HL-60 (cell line): ENCODE results near the gene BRAT1.

ENCODE experiments used
- DNase-seq, 2 experiments: peaks; one replicate each; pipeline ENCODE4 v3.0.0-alpha.2; 2010 to 2020; ENCODE audit warnings: low read depth in 1 of 2, low spot score in 1 of 2
- H3K27ac ChIP-seq: fragments of 250-450 bp; sonication (Bioruptor Pico); replicated peaks from 2 replicates; pipeline ENCODE4 v1.5.1; 2020; ENCODE audit warnings: mild to moderate bottlenecking, moderate library complexity
- H3K27me3 ChIP-seq: fragments of 250-450 bp; sonication (Bioruptor Pico); 2 replicates; pipeline ENCODE4 v1.5.1; 2021; ENCODE audit warnings: mild to moderate bottlenecking, moderate library complexity; ENCODE audit not compliant: insufficient read depth, poor library complexity, severe bottlenecking
- H3K4me3 ChIP-seq: replicated peaks from 2 replicates; pipeline ENCODE4 v1.5.1; 2011; ENCODE audit warnings: mild to moderate bottlenecking, control low read depth, low read length; ENCODE audit not compliant: insufficient read depth
- GABPA ChIP-seq: IDR thresholded peaks from 2 replicates; pipeline ENCODE4 v1.6.1; 2012; ENCODE audit warnings: low read depth
- POLR2AphosphoS5 ChIP-seq: IDR thresholded peaks from 2 replicates; pipeline ENCODE4 v1.6.1; 2012; ENCODE audit warnings: low read depth
- SPI1 ChIP-seq: IDR thresholded peaks from 2 replicates; pipeline ENCODE4 v1.6.1; 2012; ENCODE audit warnings: low read depth, mild to moderate bottlenecking, borderline replicate concordance
- TF ChIP-seq, protein P1 (sequence below): IDR thresholded peaks from one replicate; pipeline ENCODE4 v1.5.1; 2011; ENCODE audit warnings: low read length, control low read depth, inconsistent platforms; ENCODE audit not compliant: insufficient read depth
- TF ChIP-seq, protein P2 (sequence below): IDR thresholded peaks from 2 replicates; pipeline ENCODE4 v1.6.1; 2012; ENCODE audit warnings: low read depth; ENCODE audit not compliant: insufficient replicate concordance

The BRAT1 gene

DNA sequence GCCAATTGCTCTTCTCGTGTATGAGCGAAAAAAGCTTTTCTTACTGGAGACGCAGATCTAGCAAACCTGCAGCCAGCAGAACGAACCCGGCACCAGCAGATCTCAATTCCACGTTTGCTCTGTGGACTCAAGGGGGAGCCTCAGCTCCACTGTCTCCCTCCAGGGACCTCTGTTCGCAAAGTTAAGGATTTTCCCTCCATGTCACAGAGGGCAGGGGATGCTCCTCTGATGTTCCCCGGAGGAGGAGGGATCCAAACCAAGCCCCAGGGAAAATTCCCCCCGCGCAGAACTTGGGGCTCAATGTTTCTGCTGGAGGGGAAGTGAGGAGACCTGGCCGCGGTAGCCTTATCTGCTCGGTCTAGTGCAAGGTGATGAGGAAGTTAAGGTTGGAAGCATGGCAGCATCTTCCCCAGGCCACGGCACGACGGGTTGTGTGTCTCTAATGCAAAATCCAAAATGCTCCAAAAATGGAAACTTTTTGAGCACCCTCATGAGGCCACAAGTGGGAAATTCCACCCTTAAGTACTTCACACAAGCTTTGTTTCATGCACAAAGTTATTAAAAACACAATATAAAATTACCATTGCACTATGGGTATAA lies 12.5 kb upstream of the BRAT1 start:
- TF ChIP-seq, protein P1, sequence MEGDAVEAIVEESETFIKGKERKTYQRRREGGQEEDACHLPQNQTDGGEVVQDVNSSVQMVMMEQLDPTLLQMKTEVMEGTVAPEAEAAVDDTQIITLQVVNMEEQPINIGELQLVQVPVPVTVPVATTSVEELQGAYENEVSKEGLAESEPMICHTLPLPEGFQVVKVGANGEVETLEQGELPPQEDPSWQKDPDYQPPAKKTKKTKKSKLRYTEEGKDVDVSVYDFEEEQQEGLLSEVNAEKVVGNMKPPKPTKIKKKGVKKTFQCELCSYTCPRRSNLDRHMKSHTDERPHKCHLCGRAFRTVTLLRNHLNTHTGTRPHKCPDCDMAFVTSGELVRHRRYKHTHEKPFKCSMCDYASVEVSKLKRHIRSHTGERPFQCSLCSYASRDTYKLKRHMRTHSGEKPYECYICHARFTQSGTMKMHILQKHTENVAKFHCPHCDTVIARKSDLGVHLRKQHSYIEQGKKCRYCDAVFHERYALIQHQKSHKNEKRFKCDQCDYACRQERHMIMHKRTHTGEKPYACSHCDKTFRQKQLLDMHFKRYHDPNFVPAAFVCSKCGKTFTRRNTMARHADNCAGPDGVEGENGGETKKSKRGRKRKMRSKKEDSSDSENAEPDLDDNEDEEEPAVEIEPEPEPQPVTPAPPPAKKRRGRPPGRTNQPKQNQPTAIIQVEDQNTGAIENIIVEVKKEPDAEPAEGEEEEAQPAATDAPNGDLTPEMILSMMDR, result no peak
- TF ChIP-seq SPI1 (peak; percentile 14; the same call in 1 of the 2 replicates), GABPA (no peak)
- H3K4me3 ChIP-seq, result no peak overlapping the region
- H3K27me3 ChIP-seq, result no peaks in the 10 kb centered on the region
- H3K27ac ChIP-seq, result no peak overlapping the region
- DNase-seq, result no peak

DNA sequence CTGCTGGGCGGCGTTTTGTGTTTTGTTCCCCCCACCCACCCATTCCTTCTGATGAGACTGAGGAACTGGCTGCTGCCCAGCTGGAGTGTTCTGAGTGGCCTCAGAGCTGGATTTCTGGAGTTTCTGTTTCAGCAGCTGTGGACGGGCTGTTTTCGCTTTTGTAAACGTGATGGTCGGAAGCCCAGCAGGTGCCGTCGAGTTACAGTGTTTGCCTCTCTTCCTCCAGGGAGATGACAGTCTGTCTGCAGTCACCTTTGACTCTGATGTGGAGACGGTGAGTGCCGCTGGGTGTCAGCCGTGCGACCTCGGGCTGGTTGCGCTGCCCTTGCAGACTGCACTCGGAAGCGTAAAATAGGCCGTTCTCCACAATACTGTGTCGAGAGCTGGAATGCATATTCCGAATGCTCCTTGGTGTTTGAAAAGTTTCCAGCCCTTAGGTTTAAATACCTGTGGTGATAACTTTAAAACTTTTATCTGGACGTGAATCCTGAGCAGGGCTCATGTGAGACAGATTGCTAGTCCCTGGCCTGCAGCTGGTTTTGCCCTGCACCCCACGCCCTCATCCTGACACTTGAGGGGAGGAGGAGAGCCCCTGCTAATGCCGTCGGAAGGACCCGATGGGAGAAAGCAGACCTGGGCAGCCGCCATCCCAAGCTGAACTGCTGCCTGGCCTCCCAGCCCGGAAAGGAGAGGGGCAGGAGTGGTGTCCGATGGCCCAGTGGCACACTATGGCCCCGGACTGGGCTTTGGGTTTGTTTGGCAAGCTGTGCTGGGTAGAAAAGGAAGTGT lies 11.8 kb upstream of the BRAT1 start:
- no peaks in the 10 kb centered on the region for H3K27me3 ChIP-seq
- H3K27ac ChIP-seq, result no peak overlapping the region
- TF ChIP-seq, protein P2, sequence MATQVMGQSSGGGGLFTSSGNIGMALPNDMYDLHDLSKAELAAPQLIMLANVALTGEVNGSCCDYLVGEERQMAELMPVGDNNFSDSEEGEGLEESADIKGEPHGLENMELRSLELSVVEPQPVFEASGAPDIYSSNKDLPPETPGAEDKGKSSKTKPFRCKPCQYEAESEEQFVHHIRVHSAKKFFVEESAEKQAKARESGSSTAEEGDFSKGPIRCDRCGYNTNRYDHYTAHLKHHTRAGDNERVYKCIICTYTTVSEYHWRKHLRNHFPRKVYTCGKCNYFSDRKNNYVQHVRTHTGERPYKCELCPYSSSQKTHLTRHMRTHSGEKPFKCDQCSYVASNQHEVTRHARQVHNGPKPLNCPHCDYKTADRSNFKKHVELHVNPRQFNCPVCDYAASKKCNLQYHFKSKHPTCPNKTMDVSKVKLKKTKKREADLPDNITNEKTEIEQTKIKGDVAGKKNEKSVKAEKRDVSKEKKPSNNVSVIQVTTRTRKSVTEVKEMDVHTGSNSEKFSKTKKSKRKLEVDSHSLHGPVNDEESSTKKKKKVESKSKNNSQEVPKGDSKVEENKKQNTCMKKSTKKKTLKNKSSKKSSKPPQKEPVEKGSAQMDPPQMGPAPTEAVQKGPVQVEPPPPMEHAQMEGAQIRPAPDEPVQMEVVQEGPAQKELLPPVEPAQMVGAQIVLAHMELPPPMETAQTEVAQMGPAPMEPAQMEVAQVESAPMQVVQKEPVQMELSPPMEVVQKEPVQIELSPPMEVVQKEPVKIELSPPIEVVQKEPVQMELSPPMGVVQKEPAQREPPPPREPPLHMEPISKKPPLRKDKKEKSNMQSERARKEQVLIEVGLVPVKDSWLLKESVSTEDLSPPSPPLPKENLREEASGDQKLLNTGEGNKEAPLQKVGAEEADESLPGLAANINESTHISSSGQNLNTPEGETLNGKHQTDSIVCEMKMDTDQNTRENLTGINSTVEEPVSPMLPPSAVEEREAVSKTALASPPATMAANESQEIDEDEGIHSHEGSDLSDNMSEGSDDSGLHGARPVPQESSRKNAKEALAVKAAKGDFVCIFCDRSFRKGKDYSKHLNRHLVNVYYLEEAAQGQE, result no peak
- TF ChIP-seq, protein P1, result no peak
- TF ChIP-seq SPI1, result no peak
- no peak overlapping the region for H3K4me3 ChIP-seq
- DNase-seq, result no peak

DNA sequence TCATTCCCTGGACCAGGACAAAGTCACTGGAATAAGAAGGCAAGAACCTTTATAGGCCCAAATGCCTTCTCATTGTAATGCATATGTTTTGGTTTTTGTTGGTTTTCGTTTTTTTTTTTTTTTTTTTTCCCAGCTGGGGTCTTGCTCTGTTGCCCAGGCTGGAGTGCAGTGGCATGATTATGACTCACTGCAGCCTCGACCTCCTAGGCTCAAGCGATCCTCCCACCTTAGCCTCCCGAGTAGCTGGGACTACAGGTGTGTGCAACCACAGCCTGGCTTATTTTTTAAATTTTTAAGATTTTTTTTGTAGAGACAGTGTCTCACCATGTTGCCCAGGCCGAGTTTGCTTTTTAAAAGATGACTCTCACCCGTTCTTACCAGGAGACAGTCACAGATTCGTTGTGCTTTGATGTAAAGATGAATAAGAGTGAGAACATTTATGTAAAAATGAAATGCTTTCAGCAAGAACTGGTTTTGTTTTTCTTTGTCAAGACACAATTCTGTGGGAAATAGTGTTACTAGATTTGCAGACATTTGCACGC lies 11.1 kb upstream of the BRAT1 start:
- Histone ChIP-seq H3K4me3 (no peak overlapping the region), H3K27ac (no peak overlapping the region), H3K27me3 (no peaks in the 10 kb centered on the region)
- no peak for DNase-seq
- TF ChIP-seq, protein P1, result no peak
- TF ChIP-seq SPI1, result no peak
- TF ChIP-seq, protein P2, result no peak
- TF ChIP-seq GABPA, result no peak
- no peak for TF ChIP-seq POLR2AphosphoS5
